ENCODE data around the gene CTSH. TPM values are rescaled to one million over a fixed set of nuclear protein-coding genes. Genes with fewer than 3 reads are reported as not detected.

CTSH gene
- 47.5 and 75.8 TPM in 2 replicates for total RNA-seq

- DNase-seq (ENCODE audit: low read depth) (no peak), FAIRE-seq (no peak)
- H3K36me3 ChIP-seq (ENCODE audit: control insufficient read depth, insufficient read depth, low read length): no peaks in the 10 kb centered on the region
- no peaks in the 10 kb centered on the region for H3K27me3 ChIP-seq (ENCODE audit: control insufficient read depth, insufficient read depth, low read length)
- peak; percentile 3 for TF ChIP-seq CTCF (IDR thresholded peaks at IDR 0.05; ENCODE audit: insufficient read depth, low read length, severe bottlenecking)
- H3K4me3 ChIP-seq (ENCODE audit: low read depth, low read length): peak within 1 kb of the TSS; percentile 74
These were observed at the start of gene CTSH for GRCh38 chr15:78944669-78945407. CTSH (minus strand) TSS chr15:78945046; CDS start chr15:78944981, 65 bp downstream.

- FAIRE-seq (no peak), DNase-seq (ENCODE audit: low read depth) (no peak)
These were observed 49.2 kb upstream of the CTSH start for GRCh38 chr15:78993931-78994530.

GRCh38 chr15:78993257-78993930 lies 48.5 kb upstream of the CTSH start:
- no peaks in the 10 kb centered on the region for H3K36me3 ChIP-seq (ENCODE audit: control insufficient read depth, insufficient read depth, low read length)
- no peak for TF ChIP-seq CTCF (IDR thresholded peaks at IDR 0.05; ENCODE audit: insufficient read depth, low read length, severe bottlenecking)
- H3K27me3 ChIP-seq (ENCODE audit: control insufficient read depth, insufficient read depth, low read length): no peaks in the 10 kb centered on the region
- DNase-seq (ENCODE audit: low read depth) (no peak), FAIRE-seq (no peak)
- H3K4me3 ChIP-seq (ENCODE audit: low read depth, low read length): no peak overlapping the region

More at GRCh38 chr15:78993931-78994530, 49.2 kb upstream of the CTSH start:
- Histone ChIP-seq H3K4me3 (ENCODE audit: low read depth, low read length) (no peak overlapping the region), H3K36me3 (ENCODE audit: control insufficient read depth, insufficient read depth, low read length) (no peaks in the 10 kb centered on the region), H3K27me3 (ENCODE audit: control insufficient read depth, insufficient read depth, low read length) (no peaks in the 10 kb centered on the region)
- no peak for TF ChIP-seq CTCF (IDR thresholded peaks at IDR 0.05; ENCODE audit: insufficient read depth, low read length, severe bottlenecking)

- Histone ChIP-seq H3K36me3 (ENCODE audit: control insufficient read depth, insufficient read depth, low read length) (no peaks in the 10 kb centered on the region), H3K27me3 (ENCODE audit: control insufficient read depth, insufficient read depth, low read length) (no peaks in the 10 kb centered on the region), H3K4me3 (ENCODE audit: low read depth, low read length) (no peak overlapping the region)
- TF ChIP-seq CTCF (IDR thresholded peaks at IDR 0.05; ENCODE audit: insufficient read depth, low read length, severe bottlenecking): no peak
- FAIRE-seq: peak; percentile 99
- no peak for DNase-seq (ENCODE audit: low read depth)
These were observed 47.8 kb upstream of the CTSH start for GRCh38 chr15:78992416-78993256.

GRCh38 chr15:78991879-78992278 lies 47.0 kb upstream of the CTSH start:
- no peak overlapping the region for H3K4me3 ChIP-seq (ENCODE audit: low read depth, low read length)
- no peak for FAIRE-seq
- H3K36me3 ChIP-seq (ENCODE audit: control insufficient read depth, insufficient read depth, low read length): no peaks in the 10 kb centered on the region
- DNase-seq (ENCODE audit: low read depth): no peak
- no peak for TF ChIP-seq CTCF (IDR thresholded peaks at IDR 0.05; ENCODE audit: insufficient read depth, low read length, severe bottlenecking)
- H3K27me3 ChIP-seq (ENCODE audit: control insufficient read depth, insufficient read depth, low read length): no peaks in the 10 kb centered on the region

All from bronchial epithelial cell (primary cell).